Measurements from ENCODE around the gene DBNDD2. TPM values are rescaled to one million over a fixed set of nuclear protein-coding genes. Genes with fewer than 3 reads are reported as not detected.
A peak's percentile ranks its signal among the peaks of the same experiment; 100 is the strongest.

DBNDD2 gene
- total RNA-seq: 15.1 TPM
- polyA plus RNA-seq: 10 to 100 TPM; 19.5 to 23.5 (median 21.7) TPM

GRCh38 chr20:45407783-45408645 lies at the start of gene DBNDD2:
DBNDD2 (plus strand) TSS chr20:45408289; CDS start chr20:45408468, 179 bp downstream.
- Mint-ChIP-seq H3K27ac (peak within 1 kb of the TSS; percentile 38 to 90 (median 76)), H3K9me3 (no peaks in the 10 kb centered on the region), H3K4me3 (peak within 1 kb of the TSS; percentile 76 to 89 (median 87)), H3K4me1 (peaks cover 0 to 23% (median 5%) of the 10 kb centered on the region in 4 donors), H3K36me3 (peaks cover 6% of the 10 kb centered on the region), H3K27me3 (no peaks in the 10 kb centered on the region)
- ATAC-seq (ENCODE audit: low read depth in 2 of 2): no peak
- Histone ChIP-seq H3K27ac (ENCODE audit: insufficient read depth, low read length, poor library complexity, severe bottlenecking) (peak within 1 kb of the TSS; percentile 70), H3K36me3 (ENCODE audit: control insufficient read depth, insufficient read depth, low read length) (peaks cover 5% of the 10 kb centered on the region), H3K4me1 (ENCODE audit: control insufficient read depth, insufficient read depth, low read length, poor library complexity, severe bottlenecking) (peaks cover 23% of the 10 kb centered on the region), H3K27me3 (ENCODE audit: control insufficient read depth, insufficient read depth, low read length) (no peaks in the 10 kb centered on the region), H3K4me3 (ENCODE audit: low read depth, low read length) (peak within 1 kb of the TSS; percentile 26), H3K9me3 (ENCODE audit: control insufficient read depth in 2 of 2, low read length in 2 of 2) (no peaks in the 10 kb centered on the region)
- peak in 2 of 3 donors; percentile 8 to 11 for DNase-seq

GRCh38 chr20:45359069-45359405 lies 49.1 kb upstream of the DBNDD2 start:
- Histone ChIP-seq H3K36me3 (ENCODE audit: control insufficient read depth, insufficient read depth, low read length) (no peaks in the 10 kb centered on the region), H3K27me3 (ENCODE audit: control insufficient read depth, insufficient read depth, low read length) (no peaks in the 10 kb centered on the region), H3K4me1 (ENCODE audit: control insufficient read depth, insufficient read depth, low read length, poor library complexity, severe bottlenecking) (peaks cover 18% of the 10 kb centered on the region), H3K9me3 (ENCODE audit: control insufficient read depth in 2 of 2, low read length in 2 of 2) (no peaks in the 10 kb centered on the region), H3K4me3 (ENCODE audit: low read depth, low read length) (no peak overlapping the region), H3K27ac (ENCODE audit: insufficient read depth, low read length, poor library complexity, severe bottlenecking) (no peak overlapping the region)
- H3K4me1 Mint-ChIP-seq: peaks cover 9 to 41% (median 33%) of the 10 kb centered on the region in 4 donors
- ATAC-seq (ENCODE audit: low read depth in 2 of 2) (no peak), DNase-seq (no peak)
- no peak overlapping the region for H3K27ac Mint-ChIP-seq
- H3K27me3 Mint-ChIP-seq: no peaks in the 10 kb centered on the region
- H3K36me3 Mint-ChIP-seq: no peaks in the 10 kb centered on the region
- no peaks in the 10 kb centered on the region for H3K9me3 Mint-ChIP-seq
- H3K4me3 Mint-ChIP-seq: no peak overlapping the region

- Mint-ChIP-seq H3K27me3 (no peaks in the 10 kb centered on the region), H3K4me1 (peaks cover 11 to 38% (median 30%) of the 10 kb centered on the region in 4 donors), H3K36me3 (no peaks in the 10 kb centered on the region), H3K9me3 (no peaks in the 10 kb centered on the region), H3K4me3 (no peak overlapping the region), H3K27ac (no peak overlapping the region)
- ATAC-seq (ENCODE audit: low read depth in 2 of 2): no peak
- Histone ChIP-seq H3K4me1 (ENCODE audit: control insufficient read depth, insufficient read depth, low read length, poor library complexity, severe bottlenecking) (peaks cover 23% of the 10 kb centered on the region), H3K4me3 (ENCODE audit: low read depth, low read length) (no peak overlapping the region), H3K36me3 (ENCODE audit: control insufficient read depth, insufficient read depth, low read length) (no peaks in the 10 kb centered on the region), H3K27me3 (ENCODE audit: control insufficient read depth, insufficient read depth, low read length) (no peaks in the 10 kb centered on the region), H3K27ac (ENCODE audit: insufficient read depth, low read length, poor library complexity, severe bottlenecking) (no peak overlapping the region), H3K9me3 (ENCODE audit: control insufficient read depth in 2 of 2, low read length in 2 of 2) (no peaks in the 10 kb centered on the region)
- no peak for DNase-seq
Observed at GRCh38 chr20:45359406-45360148, 48.5 kb upstream of the DBNDD2 start.

- no peaks in the 10 kb centered on the region for H3K9me3 ChIP-seq (ENCODE audit: control insufficient read depth in 2 of 2, low read length in 2 of 2)
- H3K27ac ChIP-seq (ENCODE audit: insufficient read depth, low read length, poor library complexity, severe bottlenecking): no peak overlapping the region
- H3K36me3 ChIP-seq (ENCODE audit: control insufficient read depth, insufficient read depth, low read length): peaks cover 18% of the 10 kb centered on the region
- no peak overlapping the region for H3K27ac Mint-ChIP-seq
- peaks cover 8% of the 10 kb centered on the region for H3K36me3 Mint-ChIP-seq
- H3K27me3 Mint-ChIP-seq: no peaks in the 10 kb centered on the region
- ATAC-seq (ENCODE audit: low read depth in 2 of 2) (no peak), DNase-seq (no peak)
- H3K4me1 ChIP-seq (ENCODE audit: control insufficient read depth, insufficient read depth, low read length, poor library complexity, severe bottlenecking): peaks cover 34% of the 10 kb centered on the region
- H3K4me3 Mint-ChIP-seq: no peak overlapping the region
- H3K4me3 ChIP-seq (ENCODE audit: low read depth, low read length): no peak overlapping the region
- H3K9me3 Mint-ChIP-seq: no peaks in the 10 kb centered on the region
- H3K4me1 Mint-ChIP-seq: peaks cover 11 to 45% (median 33%) of the 10 kb centered on the region in 4 donors
- no peaks in the 10 kb centered on the region for H3K27me3 ChIP-seq (ENCODE audit: control insufficient read depth, insufficient read depth, low read length)
Observed at GRCh38 chr20:45361793-45362192, 46.3 kb upstream of the DBNDD2 start.

- peak; percentile 85 for ATAC-seq (ENCODE audit: low read depth in 2 of 2)
- Histone ChIP-seq H3K36me3 (ENCODE audit: control insufficient read depth, insufficient read depth, low read length) (peaks cover 26% of the 10 kb centered on the region), H3K9me3 (ENCODE audit: control insufficient read depth in 2 of 2, low read length in 2 of 2) (no peaks in the 10 kb centered on the region), H3K27me3 (ENCODE audit: control insufficient read depth, insufficient read depth, low read length) (no peaks in the 10 kb centered on the region), H3K4me3 (ENCODE audit: low read depth, low read length) (peak within 1 kb of the TSS; percentile 92), H3K4me1 (ENCODE audit: control insufficient read depth, insufficient read depth, low read length, poor library complexity, severe bottlenecking) (peaks cover 37% of the 10 kb centered on the region), H3K27ac (ENCODE audit: insufficient read depth, low read length, poor library complexity, severe bottlenecking) (peak within 1 kb of the TSS; percentile 98)
- Mint-ChIP-seq H3K36me3 (peaks cover 17% of the 10 kb centered on the region), H3K4me1 (peaks cover 12 to 47% (median 33%) of the 10 kb centered on the region in 4 donors), H3K4me3 (peak within 1 kb of the TSS; percentile 85 to 99 (median 97)), H3K9me3 (no peaks in the 10 kb centered on the region), H3K27me3 (no peaks in the 10 kb centered on the region), H3K27ac (peak within 1 kb of the TSS; percentile 97 to 99 (median 99))
- DNase-seq: peak; percentile 98
Observed at GRCh38 chr20:45362804-45363610, 45.1 kb upstream of the DBNDD2 start, which contains the start of gene SYS1. SYS1 (plus strand) TSS chr20:45363156; CDS start chr20:45363532, 376 bp downstream.

- Histone ChIP-seq H3K27ac (ENCODE audit: insufficient read depth, low read length, poor library complexity, severe bottlenecking) (peak overlapping the region; percentile 98), H3K4me3 (ENCODE audit: low read depth, low read length) (peak overlapping the region; percentile 92), H3K9me3 (ENCODE audit: control insufficient read depth in 2 of 2, low read length in 2 of 2) (no peaks in the 10 kb centered on the region), H3K4me1 (ENCODE audit: control insufficient read depth, insufficient read depth, low read length, poor library complexity, severe bottlenecking) (peaks cover 44% of the 10 kb centered on the region), H3K27me3 (ENCODE audit: control insufficient read depth, insufficient read depth, low read length) (no peaks in the 10 kb centered on the region), H3K36me3 (ENCODE audit: control insufficient read depth, insufficient read depth, low read length) (peaks cover 26% of the 10 kb centered on the region)
- peak overlapping the region; percentile 85 to 99 (median 97) for H3K4me3 Mint-ChIP-seq
- ATAC-seq (ENCODE audit: low read depth in 2 of 2) (no peak), DNase-seq (no peak)
- peaks cover 17 to 56% (median 40%) of the 10 kb centered on the region in 4 donors for H3K4me1 Mint-ChIP-seq
- H3K27me3 Mint-ChIP-seq: no peaks in the 10 kb centered on the region
- H3K27ac Mint-ChIP-seq: peak overlapping the region; percentile 97 to 99 (median 99)
- no peaks in the 10 kb centered on the region for H3K9me3 Mint-ChIP-seq
- H3K36me3 Mint-ChIP-seq: peaks cover 22% of the 10 kb centered on the region
Observed at GRCh38 chr20:45363611-45364492, 44.2 kb upstream of the DBNDD2 start.

All from CD4-positive, CD25-positive, alpha-beta regulatory T cell (primary cell).